GM19238 (cell line): ENCODE results near the gene BACE1-AS.

Experiments
- DNase-seq: peaks from one replicate; pipeline ENCODE4 v3.0.0; 2011; ENCODE audit warnings: low spot score; ENCODE audit not compliant: insufficient read length

Gene BACE1-AS

DNA sequence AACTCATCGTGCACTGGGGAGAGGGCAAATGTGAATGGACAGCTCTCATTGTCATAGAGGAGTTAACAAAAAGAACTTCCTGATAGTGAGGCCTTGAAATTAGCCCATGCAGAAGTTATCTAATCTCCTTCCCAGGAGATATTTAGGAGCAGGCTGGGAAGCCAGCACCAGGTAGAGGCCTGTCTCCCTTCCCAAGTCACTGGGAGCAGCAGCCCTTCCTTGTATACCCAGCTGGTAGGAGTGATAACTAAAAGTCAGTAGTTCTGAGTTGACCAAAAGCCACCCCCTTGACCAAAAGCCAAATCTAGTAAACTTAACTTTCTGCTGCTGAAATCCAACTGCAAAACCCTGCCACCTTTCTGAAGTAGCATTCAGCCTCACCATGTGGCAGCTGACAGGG is 1.4 kb upstream of the BACE1-AS start:
- no peak for DNase-seq

DNA sequence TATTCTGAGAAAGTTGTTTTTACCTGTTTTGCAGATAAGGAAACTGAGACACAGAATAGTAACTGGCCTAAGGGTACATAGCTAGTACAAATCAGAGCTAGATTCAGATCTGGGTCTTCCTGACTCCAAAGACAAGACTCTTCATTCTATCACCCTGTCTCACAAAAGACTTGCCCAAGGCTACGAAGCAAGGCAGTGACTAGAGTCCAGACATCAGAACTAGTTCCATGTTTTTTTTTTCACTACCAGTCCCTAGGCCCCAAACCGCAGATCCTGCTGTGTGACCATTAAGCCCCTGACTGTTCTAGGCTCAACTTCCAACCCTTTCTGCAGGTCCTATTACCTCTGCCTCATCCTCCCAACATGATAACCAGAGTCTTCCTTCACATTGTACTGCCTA is 1.5 kb downstream of the BACE1-AS start:
- DNase-seq = no peak

GRCh38 chr11:117295438-117296137 is 4.4 kb downstream of the BACE1-AS start:
- DNase-seq = no peak

GRCh38 chr11:117296881-117297280 is 5.7 kb downstream of the BACE1-AS start:
- no peak for DNase-seq

DNA sequence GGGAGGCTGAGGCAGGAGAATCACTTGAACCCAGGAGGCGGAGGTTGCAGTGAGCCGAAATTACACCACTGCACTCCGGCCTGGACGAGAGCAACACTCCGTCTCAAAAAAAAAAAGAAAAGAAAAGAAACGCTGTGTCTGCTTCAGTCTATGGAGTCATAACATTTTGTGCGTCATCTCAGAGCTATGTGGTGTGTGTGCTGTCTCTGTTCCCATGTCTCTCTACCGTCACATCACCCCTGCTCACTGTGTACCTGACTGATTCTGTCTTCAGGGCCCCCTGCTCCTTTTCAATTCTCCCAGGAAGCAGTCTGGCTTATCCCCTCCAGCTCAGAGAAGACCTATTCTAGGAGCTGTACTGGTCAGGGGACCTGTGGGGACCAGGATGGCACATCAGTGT is 7.0 kb downstream of the BACE1-AS start:
- DNase-seq = no peak

DNA sequence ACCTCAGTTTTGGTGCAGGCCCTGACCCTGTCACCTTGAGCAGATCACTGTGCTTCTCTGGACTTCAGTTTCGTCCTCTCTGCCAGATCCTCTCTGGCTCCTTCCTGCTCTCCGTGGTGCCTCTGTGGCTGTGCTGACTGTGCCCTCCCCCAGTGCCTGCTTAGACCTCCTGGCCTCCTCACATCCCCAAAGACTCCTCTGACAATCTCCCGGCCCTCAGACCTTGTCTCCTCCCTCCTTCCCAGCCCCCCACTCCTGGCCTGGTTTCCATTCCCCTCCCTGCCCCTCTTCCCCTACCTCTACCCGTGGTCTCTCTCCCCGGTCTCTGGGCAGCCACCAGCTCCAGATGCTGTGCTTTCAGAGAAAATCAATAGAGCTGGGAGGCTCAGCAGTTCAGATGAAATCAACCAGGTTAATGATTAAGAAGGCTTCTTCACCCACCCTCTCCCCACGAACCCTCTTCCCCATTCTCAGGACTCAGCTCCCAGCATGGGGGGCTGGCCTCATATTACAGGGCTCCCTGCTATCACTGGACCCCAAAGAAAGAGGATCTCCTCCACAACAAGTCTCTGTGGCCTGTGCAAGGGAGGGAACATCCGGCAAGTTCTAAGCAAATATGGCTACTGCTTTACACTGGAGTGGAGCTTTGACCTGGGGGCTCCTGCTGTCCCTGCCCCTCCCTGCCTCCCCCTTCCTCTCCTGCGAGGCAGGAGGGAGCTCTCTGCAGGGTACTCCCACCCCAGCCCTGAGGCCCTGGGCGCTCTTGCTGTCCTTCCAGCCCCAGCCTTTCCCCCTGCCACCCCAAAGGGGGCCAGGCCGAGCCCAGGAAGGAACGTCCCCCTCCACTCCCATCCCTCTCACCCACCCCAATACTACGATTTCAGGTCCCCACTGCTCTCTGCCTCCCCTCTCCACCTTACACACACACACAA is 8.5 kb downstream of the BACE1-AS start:
- no peak for DNase-seq

DNA sequence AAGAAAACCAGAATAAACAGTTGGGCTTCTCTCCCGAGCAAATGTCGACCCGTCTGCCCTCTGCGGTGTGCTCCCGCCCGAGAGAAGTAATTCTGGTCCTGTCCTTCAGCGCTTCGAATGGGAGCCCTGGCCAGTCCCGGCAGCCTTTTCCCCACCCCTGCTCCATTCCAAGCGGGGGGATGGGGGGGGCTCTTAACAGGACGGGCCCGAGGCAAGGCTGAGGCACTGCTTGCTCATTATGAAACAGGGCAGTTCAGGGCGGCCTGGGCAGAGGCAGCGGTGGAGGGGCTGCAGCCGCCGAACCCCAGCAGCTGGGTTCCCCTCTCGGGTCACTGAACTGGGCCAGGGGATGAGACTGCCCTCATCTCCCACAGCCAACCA is 9.1 kb downstream of the BACE1-AS start:
- DNase-seq = no peak

GRCh38 chr11:117300773-117301172 is 9.6 kb downstream of the BACE1-AS start:
- no peak for DNase-seq

DNA sequence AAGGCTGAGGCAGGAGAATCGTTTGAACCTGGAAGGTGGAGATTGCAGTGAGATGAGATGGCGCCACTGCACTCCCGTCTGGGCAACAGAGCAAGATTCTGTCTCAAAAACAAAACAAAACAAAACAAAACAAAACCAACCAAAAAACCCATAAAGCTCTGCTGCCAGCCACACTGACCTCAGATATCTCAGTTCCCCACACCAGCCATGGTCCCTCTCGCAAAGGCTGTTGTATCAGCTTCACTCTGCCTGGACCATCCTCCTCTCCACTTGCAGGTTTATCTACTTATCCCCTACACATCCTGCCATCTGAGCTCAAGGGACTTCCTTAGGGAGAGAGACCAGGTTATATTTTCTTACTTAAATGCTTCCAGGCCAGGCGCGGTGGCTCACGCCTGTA is 11.1 kb downstream of the BACE1-AS start:
- DNase-seq = no peak

GRCh38 chr11:117303101-117303500 is 12.0 kb downstream of the BACE1-AS start:
- DNase-seq = no peak

- no peak for DNase-seq
Measured at GRCh38 chr11:117303646-117304315, 12.6 kb downstream of the BACE1-AS start.

DNA sequence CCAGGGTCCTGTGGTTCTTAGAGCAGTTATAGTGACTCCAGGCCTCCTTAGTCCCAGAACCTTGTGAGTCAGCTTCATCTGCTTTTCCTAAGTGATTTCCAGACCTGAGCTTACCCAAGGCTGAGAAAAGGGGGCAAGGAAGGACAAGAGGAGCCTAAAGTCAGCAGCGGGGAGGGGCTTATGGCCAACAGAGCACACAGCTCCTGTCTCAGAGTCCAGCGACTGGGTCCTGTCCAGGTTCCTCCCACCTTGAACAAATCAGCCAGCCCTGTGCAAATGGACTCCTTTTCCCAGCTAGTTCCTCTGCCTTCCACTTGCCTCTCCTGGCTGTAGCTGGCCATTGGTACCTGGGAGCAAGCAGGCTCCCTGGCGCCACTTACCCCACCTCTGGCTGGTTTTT is 14.0 kb downstream of the BACE1-AS start:
- no peak for DNase-seq

DNA sequence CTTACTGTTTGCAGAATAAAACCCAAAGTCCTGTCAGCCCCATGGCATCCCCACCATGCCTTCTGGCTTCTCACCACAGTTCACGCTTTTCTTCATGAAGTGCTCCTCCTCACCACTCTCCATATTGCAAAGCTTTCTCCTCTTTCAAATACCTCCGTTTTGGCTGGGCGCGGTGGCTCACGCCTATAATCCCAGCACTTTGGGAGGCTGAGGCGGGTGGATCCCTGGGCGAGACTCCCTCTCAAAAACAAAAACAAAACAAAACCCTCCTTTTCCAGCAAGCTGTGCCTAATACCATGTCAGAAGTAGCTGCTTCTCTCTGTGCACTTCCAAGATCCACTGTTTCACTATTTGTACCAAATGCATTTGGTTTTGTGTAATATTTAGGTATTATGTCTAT is 18.2 kb downstream of the BACE1-AS start:
- no peak for DNase-seq

GRCh38 chr11:117313091-117313490 is 21.9 kb downstream of the BACE1-AS start:
- DNase-seq = no peak

GRCh38 chr11:117313828-117314768 is 23.0 kb downstream of the BACE1-AS start:
- no peak for DNase-seq

- no peak for DNase-seq
Measured at GRCh38 chr11:117314840-117315239, 23.7 kb downstream of the BACE1-AS start.

DNA sequence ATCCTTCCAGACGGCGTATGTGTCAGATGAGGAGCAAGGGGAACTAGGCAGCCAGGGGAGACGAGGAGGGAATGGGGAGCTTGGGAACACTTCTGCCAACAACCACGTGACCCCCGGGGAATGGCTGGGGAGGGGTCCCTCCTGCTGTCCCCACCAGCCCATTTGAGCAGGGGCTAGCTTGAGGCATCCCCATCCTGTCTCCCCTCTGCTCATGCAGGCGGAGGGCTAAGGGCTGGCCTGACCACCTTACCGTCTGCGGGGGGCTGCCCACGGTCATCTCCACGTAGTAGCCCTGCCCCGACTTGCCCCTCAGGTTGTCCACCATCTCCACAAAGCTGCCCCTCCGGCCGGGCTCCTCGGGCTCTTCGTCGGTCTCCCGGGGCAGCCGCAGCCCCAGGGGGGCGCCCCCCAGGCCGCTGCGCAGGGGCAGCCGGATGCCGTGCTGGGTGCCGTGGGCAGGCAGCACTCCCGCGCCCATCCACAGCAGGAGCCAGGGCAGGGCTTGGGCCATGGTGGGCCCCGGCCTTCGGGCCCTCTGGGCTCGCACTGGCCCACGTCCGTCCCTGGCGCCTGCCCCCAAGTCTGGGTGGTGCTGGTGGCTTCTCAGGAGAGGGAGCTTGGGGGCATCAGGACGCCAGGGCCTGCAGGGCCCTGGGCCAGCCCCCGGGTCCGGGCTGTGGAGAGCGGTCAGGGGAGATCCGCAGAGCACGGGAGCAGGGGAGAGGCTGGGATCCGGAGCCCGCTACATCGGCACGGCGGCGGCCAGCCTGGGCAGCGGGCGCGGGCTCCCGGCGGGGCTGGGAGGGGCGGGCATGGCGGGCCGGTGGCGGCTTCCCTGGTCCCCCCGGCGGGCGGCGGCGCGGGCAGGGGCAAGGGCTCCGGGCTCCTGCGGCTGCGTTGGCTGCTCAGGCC is 24.4 kb downstream of the BACE1-AS start:
- no peak for DNase-seq

GRCh38 chr11:117316197-117316961 is 25.2 kb downstream of the BACE1-AS start, which contains the start of gene BACE1:
BACE1 (minus strand) TSS chr11:117316256; CDS start chr11:117315795, 461 bp downstream.
- no peak for DNase-seq

DNA sequence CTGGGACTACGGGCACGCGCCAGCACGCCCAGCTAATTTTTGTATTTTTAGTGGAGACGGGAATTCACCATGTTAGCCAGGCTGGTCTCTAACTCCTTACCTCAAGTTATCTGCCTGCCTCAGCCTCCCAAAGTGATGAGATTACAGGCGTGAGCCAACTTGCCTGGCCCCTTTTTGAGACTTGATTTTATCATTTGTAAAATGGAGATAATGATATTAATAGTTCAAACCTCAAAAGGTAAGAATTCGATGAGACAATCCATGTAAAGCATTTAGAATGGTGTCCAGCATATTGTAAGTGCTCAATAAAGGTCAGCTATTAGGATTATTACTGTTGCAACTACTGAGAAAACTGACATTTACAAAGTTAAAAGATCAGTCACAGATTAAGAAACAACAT is 27.6 kb downstream of the BACE1-AS start:
- DNase-seq = no peak
